HL-60 (cell line): ENCODE results near the gene NKAIN2.

ENCODE experiments used
- GABPA ChIP-seq: IDR thresholded peaks from 2 replicates; pipeline ENCODE4 v1.6.1; 2012; ENCODE audit warnings: low read depth
- POLR2AphosphoS5 ChIP-seq: IDR thresholded peaks from 2 replicates; pipeline ENCODE4 v1.6.1; 2012; ENCODE audit warnings: low read depth
- SPI1 ChIP-seq: IDR thresholded peaks from 2 replicates; pipeline ENCODE4 v1.6.1; 2012; ENCODE audit warnings: low read depth, mild to moderate bottlenecking, borderline replicate concordance
- TF ChIP-seq, protein P1 (sequence below): IDR thresholded peaks from one replicate; pipeline ENCODE4 v1.5.1; 2011; ENCODE audit warnings: low read length, control low read depth, inconsistent platforms; ENCODE audit not compliant: insufficient read depth
- TF ChIP-seq, protein P2 (sequence below): IDR thresholded peaks from 2 replicates; pipeline ENCODE4 v1.6.1; 2012; ENCODE audit warnings: low read depth; ENCODE audit not compliant: insufficient replicate concordance

DNA sequence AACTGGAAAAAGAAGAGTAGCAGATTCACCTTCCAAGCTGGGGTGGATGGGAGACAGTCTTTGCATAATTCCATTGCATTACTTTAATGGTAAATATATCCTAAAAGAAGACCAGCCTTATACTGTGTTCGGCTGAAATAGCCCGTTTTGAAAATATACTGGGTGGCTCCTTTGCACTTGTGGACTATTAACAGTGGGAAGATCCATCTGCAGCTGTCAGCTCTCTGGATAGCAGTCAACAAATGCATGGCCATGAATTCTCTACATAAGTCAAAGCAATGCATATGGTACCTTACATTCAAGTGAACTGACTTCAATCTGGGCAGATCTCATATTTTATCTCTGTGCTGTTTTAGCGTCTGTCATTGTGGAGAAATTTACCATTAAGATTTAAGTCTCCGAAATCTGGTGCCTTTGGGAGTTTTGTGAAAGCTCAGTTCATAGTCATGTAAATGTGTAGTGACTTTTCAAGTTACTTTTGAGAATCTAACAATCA lies 758.0 kb downstream of the NKAIN2 start:
- TF ChIP-seq, protein P1, sequence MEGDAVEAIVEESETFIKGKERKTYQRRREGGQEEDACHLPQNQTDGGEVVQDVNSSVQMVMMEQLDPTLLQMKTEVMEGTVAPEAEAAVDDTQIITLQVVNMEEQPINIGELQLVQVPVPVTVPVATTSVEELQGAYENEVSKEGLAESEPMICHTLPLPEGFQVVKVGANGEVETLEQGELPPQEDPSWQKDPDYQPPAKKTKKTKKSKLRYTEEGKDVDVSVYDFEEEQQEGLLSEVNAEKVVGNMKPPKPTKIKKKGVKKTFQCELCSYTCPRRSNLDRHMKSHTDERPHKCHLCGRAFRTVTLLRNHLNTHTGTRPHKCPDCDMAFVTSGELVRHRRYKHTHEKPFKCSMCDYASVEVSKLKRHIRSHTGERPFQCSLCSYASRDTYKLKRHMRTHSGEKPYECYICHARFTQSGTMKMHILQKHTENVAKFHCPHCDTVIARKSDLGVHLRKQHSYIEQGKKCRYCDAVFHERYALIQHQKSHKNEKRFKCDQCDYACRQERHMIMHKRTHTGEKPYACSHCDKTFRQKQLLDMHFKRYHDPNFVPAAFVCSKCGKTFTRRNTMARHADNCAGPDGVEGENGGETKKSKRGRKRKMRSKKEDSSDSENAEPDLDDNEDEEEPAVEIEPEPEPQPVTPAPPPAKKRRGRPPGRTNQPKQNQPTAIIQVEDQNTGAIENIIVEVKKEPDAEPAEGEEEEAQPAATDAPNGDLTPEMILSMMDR, result no peak
- TF ChIP-seq, protein P2, sequence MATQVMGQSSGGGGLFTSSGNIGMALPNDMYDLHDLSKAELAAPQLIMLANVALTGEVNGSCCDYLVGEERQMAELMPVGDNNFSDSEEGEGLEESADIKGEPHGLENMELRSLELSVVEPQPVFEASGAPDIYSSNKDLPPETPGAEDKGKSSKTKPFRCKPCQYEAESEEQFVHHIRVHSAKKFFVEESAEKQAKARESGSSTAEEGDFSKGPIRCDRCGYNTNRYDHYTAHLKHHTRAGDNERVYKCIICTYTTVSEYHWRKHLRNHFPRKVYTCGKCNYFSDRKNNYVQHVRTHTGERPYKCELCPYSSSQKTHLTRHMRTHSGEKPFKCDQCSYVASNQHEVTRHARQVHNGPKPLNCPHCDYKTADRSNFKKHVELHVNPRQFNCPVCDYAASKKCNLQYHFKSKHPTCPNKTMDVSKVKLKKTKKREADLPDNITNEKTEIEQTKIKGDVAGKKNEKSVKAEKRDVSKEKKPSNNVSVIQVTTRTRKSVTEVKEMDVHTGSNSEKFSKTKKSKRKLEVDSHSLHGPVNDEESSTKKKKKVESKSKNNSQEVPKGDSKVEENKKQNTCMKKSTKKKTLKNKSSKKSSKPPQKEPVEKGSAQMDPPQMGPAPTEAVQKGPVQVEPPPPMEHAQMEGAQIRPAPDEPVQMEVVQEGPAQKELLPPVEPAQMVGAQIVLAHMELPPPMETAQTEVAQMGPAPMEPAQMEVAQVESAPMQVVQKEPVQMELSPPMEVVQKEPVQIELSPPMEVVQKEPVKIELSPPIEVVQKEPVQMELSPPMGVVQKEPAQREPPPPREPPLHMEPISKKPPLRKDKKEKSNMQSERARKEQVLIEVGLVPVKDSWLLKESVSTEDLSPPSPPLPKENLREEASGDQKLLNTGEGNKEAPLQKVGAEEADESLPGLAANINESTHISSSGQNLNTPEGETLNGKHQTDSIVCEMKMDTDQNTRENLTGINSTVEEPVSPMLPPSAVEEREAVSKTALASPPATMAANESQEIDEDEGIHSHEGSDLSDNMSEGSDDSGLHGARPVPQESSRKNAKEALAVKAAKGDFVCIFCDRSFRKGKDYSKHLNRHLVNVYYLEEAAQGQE, result no peak
- TF ChIP-seq SPI1 (no peak), GABPA (no peak), POLR2AphosphoS5 (no peak)
